GM19239 (cell line): ENCODE measurements around the gene GPAT2.
"Not testable (repeated sequence)": the region's sequence is repeated elsewhere in the genome, so short reads cannot be mapped to it uniquely, and the experiment has no call there.

ENCODE experiments used
- DNase-seq: peaks from one replicate; pipeline ENCODE4 v3.0.0; 2011; ENCODE audit warnings: low spot score; ENCODE audit not compliant: insufficient read length
- FAIRE-seq: peaks from 2 replicates; lab custom pipeline; 2011; peaks lifted over from hg19 to GRCh38; lab: Jason Lieb, UNC

Gene GPAT2

DNA sequence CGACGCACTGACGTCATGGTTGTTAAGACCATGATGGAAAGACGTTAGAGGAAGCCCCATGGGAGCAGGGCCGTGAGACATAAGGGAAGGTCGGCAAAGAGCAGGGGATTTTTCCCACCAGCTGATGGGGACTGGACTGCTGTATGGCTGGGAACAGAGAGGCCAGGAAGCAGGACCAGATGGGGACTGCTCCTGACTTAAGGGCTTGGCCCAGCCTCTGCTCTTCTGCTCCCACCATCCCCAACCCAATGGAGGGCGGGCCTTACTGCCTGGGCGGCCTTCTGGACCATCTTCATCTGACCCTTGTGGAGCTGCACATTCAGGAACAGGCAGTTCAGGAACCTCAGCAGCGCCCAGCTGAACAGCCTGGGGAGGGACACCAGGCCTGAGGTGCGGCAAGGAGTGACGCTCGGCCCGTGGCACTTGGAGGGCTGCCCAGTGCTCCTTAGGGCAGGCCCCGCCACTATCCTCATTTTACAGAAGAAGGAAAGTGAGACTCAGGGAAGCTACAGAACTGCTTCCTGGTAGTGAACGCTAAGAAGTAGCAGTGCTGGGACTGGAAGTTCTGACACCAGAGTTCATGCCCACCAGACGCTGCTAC is 6.9 kb downstream of the GPAT2 start:
- FAIRE-seq, DNase-seq: not testable (repeated sequence)

DNA sequence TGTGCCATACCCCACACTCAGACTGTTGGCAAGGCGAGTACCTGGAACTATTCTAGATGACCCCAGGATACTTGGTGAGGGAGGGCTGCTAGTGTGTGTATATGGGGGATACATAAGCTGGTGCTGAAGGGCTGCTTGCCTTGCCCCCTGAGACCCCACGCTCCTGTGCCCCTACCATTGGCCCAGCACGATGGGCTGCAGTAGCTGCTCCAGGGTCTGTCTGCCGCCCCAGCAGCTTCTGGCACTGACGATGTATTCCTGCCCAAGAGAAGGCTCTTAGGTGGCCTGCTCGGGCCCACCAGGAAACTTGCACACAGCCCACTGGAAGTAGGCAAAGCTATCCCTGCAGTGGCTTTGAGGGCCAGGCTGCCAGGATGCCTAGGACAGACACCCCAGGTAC is 9.0 kb downstream of the GPAT2 start:
- not testable (repeated sequence) for DNase-seq, FAIRE-seq

DNA sequence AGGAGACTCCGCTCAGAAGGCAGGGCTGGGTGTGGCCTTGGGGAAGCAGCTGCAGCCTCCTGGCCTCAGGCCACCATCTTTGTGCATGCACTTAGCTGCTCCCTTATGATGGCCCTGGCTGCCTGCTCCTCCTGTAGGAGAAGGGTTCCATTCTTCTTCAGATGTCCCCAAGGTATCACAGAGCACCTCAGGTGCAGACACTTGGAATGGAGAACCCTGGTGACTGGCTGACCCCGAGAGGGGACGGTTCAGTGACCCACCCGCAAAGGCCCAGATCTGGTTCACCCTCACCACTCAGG is 9.6 kb downstream of the GPAT2 start:
- no peak for FAIRE-seq

DNA sequence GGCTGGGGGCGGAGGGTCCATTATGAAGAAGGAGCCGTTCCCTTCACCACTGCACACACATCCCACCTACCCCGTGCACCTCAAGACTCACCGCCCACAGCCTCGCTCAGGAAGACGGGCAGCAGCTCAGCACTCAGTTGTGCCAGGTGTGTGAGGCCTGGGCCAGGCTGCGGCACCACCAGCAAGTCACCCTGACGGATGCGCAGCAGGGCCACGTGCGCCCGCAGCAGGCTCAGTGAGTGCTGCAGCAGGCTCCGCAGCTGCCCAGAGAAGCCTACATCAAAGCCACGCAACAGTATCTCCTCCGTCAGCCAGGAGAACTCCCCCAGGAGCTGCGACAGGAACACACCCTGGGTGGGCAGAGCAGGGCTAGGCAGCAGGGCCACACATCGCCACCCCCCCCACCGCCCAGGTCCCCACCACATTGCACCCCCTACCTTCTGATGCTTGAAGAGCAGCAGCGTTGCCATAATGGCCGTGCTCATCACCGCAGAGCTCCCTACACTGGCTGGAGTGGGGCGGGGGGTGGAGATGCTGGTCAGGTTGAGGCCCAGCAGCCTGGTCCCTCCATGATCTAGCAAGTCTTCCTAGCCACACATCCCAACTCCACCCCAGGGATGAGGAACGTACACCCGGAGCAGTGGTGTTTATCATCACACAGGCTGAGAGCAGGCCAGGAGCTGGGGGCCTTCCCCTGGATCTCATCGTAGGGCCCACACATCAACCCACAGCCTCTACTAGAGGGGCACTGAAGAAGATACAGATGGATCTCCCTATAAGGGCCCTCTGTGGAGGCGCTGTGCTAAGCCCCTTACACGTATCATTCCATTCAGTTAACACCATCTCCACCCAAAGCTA is 10.2 kb downstream of the GPAT2 start:
- no peak for DNase-seq
- FAIRE-seq, result no peak

More for the DNA sequence above, 9.6 kb downstream of the GPAT2 start:
- DNase-seq, result no peak

DNA sequence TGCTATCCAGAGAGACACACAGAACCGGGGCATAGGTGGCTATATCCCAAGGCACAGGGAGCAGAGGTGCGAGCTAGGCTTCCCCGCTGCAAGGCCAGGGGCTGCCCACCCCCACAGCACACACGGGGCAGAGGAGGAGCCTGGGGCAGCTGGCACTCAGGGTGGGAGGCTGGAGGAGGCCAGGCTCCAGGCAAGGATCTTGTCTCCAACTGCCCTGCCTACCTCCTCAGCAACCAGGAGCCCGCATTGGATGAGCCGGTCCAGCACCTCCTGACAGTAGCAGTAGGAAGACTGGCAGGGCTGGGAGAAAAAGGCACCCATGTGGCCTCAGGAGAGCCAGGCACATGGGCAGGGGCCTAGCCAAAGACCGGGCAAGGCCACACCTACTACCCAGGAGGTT is 11.0 kb downstream of the GPAT2 start:
- DNase-seq, FAIRE-seq: not testable (repeated sequence)

DNA sequence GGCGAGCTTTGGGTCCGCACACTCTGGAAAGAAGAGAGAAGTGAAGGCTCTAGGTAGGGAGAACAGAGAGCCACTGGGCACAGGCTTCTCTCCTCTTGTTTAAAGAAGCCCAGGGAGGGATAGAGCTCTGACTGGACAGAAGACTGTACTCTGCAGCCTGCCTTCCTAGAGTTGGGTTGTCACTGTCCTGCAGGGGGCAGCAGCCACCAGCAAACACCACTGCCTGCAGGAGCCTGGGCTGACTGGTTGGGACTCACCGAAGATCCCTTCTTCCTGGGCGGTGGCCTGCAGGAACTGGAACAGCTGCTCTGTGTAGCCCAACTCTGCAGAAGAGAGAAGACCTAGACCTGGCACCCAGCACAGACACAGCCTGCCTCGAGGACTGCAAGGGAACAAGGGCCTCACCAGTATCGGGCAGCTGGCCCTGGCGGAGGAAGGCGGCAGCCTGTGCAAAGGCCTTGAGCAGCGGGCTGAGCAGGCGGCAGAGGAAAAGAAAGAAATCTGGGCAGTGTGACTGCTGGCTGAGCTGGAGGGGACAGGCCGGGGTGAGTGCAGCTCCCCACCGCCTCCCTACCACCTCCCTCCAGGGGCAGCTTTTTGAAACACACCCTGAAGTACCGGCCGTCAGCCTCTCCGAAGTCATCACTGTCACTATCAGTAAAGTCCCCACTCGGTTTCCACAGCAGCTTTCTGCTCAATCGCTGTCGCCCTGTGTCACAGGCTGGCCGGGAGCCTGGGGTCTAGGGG is 11.8 kb downstream of the GPAT2 start:
- not testable (repeated sequence) for FAIRE-seq
- DNase-seq, result peak; percentile 64

DNA sequence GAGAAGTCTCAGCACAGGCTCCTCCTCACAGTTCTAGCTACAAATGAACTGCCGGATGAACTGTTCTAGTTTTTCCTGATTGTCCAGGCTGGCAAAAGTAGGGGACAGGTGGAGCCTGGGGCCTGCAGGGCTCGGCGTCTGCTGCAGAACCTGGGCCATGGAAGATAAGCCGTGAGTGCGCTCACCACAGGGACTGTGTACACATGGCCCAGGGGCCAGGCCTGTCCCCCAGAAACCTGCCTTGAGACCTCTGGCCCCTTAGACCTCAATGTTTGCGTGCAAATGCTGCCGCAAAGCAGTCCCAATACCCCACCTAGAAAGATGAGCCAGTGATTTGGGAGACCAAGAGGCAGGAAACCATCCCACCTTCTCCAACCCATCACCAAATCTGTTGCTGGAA is 12.6 kb downstream of the GPAT2 start:
- DNase-seq, FAIRE-seq: not testable (repeated sequence)

DNA sequence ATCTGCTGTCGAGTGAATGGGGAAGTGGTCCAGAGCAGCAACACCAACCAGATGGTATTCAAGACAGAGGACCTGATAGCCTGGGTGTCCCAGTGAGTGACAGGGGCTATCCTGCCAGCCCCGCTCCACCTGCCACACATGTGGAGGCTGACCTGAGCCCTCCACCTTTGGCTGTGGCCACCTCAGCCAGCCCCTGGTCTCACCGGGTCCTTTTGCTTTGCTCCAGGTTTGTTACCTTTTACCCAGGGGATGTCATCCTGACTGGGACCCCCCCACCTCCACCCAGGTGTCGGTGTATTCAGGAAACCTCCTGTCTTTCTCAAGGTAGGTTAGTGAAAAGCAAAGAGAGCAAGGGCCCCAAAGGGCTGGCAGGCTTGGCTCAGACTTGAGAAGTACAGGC is 13.6 kb downstream of the GPAT2 start:
- DNase-seq, FAIRE-seq: not testable (repeated sequence)

DNA sequence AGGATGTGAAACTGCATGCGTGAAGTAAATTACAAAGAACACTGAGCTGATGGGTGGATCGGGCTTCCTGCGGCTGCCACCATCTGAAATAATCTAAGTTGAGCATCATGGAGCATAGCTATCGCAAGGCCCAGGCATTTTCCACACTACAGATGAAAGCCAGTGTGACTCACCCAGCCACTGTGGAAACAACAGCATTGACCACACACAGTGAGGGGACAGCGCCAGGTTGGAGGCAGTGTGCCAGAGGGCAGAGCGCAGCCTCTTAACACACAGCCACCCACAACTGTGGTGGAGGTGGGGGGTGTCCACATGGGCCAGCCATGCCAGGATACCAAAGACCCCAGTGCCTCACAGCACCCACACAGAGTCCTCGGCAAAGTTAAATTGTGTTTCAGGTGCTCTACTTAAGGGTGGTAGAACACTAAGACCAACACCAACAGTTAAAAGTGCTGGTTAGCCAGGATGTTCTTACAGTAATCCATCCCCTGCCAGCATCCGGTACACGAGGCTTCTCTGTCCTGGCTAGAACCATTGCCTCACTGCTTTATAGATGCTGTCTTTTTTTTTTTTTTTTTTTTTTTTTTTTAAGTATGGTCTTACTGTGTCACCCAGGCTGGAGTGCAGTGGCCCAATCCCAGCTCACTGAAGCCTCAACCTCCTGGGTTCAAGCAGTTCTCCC is 14.7 kb downstream of the GPAT2 start:
- not testable (repeated sequence) for FAIRE-seq, DNase-seq

DNA sequence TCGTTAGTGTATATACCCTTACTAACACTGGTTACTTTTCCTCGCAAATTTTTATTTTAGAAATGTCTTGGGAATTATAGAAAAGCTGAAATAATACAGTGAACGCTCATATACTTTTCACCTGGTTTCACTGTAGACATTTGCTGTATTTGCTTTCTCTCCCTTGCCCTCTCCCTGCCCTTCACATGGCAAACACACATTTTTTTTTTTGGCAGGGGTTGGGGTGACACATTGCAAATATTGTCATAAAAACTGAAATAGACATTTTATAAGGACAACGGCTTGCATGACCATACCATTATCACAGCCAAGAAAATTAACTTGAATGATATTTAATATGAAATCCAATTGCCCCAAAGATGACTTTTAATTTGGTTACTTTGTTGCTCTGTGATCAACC is 18.4 kb downstream of the GPAT2 start:
- FAIRE-seq, DNase-seq: not testable (repeated sequence)

DNA sequence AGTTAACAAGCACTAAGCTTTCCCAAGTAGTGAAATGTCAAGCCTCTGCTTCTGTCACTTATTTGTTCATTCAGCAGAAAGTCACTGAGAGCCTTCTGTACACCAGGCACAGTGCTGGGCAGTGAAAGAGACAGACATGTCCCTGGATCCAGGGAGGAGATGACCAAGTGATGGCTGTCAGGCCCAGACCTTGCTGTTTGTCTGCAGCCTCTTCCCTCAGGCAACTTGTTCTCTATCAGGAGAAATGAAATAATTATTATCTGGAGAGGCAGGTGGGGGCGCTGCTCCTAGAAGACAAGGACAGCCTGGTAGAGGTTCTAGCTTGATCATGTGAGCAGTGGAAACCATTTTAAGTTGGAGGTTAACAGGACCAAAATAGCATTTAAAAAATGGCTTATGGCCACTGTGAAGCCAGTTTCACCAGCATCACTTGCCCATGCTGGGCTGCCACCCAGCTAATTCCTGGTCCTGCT is 21.9 kb downstream of the GPAT2 start:
- not testable (repeated sequence) for FAIRE-seq, DNase-seq

DNA sequence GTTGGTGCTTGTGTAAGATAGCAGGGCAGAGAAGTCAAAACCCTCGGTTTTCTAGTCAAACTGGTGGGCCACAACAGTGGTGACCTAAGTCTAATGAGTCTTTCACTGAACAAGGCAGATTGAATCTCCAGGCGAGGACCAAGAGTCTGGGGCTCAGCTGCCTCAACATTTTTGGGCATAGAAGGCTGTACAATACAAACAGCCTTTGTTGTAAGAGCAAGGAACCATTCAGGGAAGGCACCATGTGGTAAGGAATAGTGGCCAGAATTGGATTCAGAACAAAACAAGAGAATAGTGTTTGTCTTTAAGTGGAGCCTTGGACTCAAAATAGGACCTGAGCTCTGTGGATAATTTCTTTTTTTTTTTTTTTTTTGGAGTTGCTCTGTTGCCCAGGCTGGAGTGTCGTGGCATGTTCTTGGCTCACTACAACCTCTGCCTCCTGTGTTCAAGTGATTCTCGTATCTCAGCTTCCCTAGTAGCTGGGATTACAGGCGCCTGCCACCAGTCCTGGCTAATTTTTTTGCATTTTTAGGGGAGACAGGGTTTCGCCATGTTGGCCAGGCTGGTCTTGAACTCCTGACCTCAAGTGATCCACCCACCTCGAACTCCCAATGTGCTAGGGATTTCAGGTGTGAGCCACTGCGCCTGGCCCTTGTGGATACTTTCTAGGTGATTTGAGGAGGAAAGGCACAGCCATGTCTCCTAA is 22.5 kb downstream of the GPAT2 start:
- DNase-seq, FAIRE-seq: not testable (repeated sequence)

DNA sequence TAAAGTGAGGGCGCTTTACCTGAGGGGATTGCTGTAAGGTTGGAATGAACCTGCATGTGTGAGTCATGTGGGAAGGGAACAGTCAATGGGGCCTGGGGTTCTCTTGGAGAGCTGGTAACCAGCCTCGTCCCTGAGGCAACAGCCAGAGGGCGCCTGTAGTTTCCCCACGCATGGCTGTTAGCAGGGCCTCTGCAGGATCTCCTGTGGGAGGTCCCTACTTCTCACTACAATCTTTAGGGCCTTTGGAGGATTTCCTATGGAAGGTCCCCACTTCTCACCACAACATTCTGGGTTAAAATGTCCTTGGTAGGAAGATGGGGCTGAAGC is 23.6 kb downstream of the GPAT2 start:
- FAIRE-seq, DNase-seq: not testable (repeated sequence)

DNA sequence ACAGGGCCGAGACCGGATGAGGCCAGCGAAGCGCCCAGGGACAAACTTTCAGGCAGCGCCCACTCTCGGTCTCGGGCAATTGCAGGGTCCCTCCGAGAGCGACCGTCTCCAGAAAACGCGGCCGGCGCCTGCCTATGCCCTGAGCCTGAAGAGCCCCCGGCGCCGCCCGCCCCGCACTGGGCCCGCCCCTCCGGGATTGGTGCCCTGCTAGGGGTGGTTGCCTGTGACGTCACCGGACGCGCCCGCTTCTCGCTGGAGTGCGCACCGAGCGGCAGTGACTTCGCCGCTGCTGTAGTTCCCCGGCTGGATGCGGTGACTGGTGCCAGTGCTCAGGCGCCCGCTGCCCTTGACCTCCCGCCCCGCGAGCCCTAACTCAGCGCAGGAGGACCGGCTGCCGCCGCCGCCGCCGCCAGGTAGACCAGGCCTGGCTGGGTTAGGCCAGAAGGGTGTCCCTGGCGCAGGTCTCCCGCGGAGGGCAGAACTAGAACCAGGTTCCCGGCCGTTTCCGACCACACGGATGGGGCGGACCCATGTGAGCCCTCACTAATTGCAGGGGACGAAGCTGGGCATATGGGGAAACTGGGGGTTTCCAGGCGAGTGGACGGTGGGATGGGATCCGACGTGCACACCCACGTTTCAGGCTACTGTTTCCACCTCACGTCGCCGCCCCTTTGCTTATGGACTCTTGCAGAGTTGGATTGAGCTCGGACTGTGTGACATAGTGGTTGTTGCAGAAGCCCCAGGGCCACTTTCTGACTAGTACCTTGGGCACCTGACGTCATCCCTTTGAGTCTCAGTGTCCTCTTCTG is 24.2 kb downstream of the GPAT2 start:
- peak; percentile 41 for DNase-seq

DNA sequence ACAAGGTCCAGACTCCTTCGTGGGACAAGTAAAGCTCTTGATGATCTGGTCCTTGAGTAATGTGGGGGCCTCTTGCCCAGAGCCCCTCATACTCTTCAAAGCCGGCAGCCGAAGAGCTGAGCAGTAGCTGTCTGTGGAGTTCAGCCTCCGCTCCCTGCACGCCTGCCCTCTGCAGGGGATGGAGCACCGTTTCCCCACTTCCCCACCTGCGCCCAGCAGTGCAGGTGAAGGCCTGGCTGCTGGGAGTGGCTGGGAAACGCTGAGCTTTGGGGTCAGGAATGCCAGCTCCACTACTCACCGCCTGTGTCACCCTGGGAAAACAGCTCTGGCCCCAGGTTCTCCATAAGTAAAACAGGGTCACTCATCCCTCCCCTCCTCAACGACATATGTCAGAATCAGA is 24.9 kb downstream of the GPAT2 start:
- DNase-seq, FAIRE-seq: not testable (repeated sequence)

More for the DNA sequence above, 24.2 kb downstream of the GPAT2 start:
- peak; percentile 87 for FAIRE-seq

DNA sequence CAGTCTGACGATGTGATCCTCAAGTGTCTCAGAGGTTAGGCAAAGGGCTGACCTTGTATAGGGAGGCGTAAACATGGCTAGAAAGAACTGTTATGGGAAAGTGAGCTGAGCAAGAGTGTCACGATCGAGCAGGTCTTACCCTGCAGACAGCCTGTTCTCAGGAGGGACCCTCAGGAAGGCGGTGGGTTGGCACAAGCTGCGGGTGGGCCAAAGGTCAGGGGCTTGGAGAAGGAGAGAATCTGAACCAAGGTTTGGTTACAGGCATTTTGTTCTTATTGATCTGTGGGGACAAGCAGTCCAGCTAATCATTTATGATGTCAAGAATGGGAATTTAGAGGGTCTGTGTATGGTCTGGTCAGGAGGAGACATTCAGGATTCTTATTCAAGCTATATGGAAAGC is 26.7 kb downstream of the GPAT2 start:
- DNase-seq, FAIRE-seq: not testable (repeated sequence)

DNA sequence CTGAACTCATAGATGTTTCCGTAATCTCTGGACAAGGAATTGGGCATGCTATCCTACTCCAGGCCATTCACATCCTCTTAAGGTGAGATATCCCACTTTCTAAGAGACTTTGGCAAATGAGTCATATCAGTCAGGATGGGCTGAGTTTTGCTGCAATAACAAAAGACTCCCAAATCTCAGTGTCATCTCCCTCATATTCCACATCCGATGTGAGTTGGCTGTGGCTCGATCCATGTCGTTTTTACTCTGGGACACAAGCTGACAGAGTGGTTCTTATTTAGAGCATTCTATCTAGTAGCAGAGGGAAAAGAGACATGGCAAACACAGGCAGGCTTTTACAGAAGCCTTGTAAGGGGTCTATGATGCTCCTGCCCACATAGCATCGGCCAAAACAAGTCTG is 28.5 kb downstream of the GPAT2 start:
- not testable (repeated sequence) for FAIRE-seq, DNase-seq

DNA sequence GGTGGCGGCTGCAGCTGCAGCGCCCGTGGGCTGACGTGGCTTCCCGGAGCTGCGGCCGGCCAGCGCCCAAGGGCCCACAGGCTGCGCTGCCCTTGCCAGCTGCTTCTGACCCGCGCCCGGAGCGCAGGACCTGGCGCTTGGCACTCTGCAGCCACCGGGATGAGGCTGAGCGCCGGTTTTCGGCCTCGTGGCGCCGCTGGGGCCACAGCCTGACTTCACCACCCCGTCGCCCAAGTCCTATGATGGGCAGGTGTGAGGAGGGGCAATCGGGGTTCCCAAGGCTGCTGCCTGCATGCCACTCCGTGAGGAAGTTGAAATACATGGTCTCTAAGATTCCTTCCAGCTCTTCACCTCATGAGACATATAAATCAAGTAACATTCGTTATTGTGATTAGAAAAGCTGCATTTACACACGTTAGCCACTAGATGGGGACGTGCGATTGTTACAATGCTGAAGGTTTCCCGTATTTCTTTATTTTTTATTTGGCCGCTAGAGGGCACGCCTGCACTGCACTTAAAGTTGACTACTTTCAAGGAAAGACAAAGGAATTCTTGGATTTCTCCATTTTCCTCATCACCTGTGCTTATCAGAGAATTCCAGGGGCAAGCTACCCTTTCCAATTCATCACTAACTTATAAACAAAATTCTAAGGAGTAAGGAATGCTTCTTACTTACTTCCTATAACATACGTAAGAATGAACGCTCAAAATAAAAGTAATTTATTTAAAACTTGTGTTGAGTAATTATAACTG is 42.0 kb downstream of the GPAT2 start:
- DNase-seq, result not testable (repeated sequence)
- FAIRE-seq, result peak; percentile 86
